Colonic mucosa (tissue), 4 donors: ENCODE data around the gene CHST10. TPM values are rescaled to one million over a fixed set of nuclear protein-coding genes. Genes with fewer than 3 reads are reported as not detected.

Experiments used
- DNase-seq: peaks from one replicate; pipeline ENCODE4 v3.0.0-alpha.2; 2020
- H3K27ac ChIP-seq: fragments of 200-600 bp; one replicate; pipeline ENCODE4 v1.8.0; 2021
- H3K27me3 ChIP-seq: fragments of 200-600 bp; one replicate; pipeline ENCODE4 v1.8.0; 2021
- H3K36me3 ChIP-seq: fragments of 200-600 bp; one replicate; pipeline ENCODE4 v1.8.0; 2021
- H3K4me1 ChIP-seq: fragments of 200-600 bp; one replicate; pipeline ENCODE4 v1.8.0; 2021; ENCODE audit warnings: mild to moderate bottlenecking
- H3K4me3 ChIP-seq: fragments of 200-600 bp; one replicate; pipeline ENCODE4 v1.8.0; 2021
- H3K9ac ChIP-seq, 2 donors: one replicate each; pipeline ENCODE4 v1.7.0; 2013; ENCODE audit warnings: control low read depth in 2 of 2, low read depth in 2 of 2, low read length in 2 of 2
- H3K9me3 ChIP-seq: fragments of 200-600 bp; one replicate; pipeline ENCODE4 v1.8.0; 2021
- CTCF ChIP-seq: fragments of 200-600 bp; IDR thresholded peaks from one replicate; pipeline ENCODE4 v1.8.0; 2022; ENCODE audit warnings: antibody characterized with exemption, mild to moderate bottlenecking
- intact Hi-C: fragments of 100-400 bp; cut with DNase I; formaldehyde crosslinking; loops from one replicate; pipeline ENCODE4 v1.14.1; 2022
- total RNA-seq, 2 donors: library from RNA; stranded (reverse); fragmentation: NEBNext Ultra II Directional in 1 of 2; extraction: Animal tissue kit (Norgen Biotek cat#: 25700) in 1 of 2; gene quantifications; one replicate each; pipeline ENCODE4 v1.2.1, GENCODE V29; 2021
- donor health status: healthy.
- donor health status: DM: no; HTN: no; CAD: no.
- donor health status: DM: no; HTN: no; CAD: no.

The CHST10 gene
- total RNA-seq, 2 donors from 2014 or later, result 0.44 to 1.6 TPM

- DNase-seq, result no peak
- Histone ChIP-seq H3K27me3 (no peaks in the 10 kb centered on the region), H3K9me3 (no peaks in the 10 kb centered on the region), H3K9ac (no peak overlapping the region), H3K36me3 (no peaks in the 10 kb centered on the region), H3K27ac (no peak overlapping the region), H3K4me1 (no peaks in the 10 kb centered on the region), H3K4me3 (no peak overlapping the region)
- no peak for TF ChIP-seq CTCF
- intact Hi-C loops, result no loop called here
Measured at GRCh38 chr2:100446696-100447095, 29.2 kb upstream of the CHST10 start.

- Histone ChIP-seq H3K36me3 (no peaks in the 10 kb centered on the region), H3K9ac (no peak overlapping the region), H3K4me3 (no peak overlapping the region), H3K27me3 (no peaks in the 10 kb centered on the region), H3K27ac (no peak overlapping the region), H3K9me3 (no peaks in the 10 kb centered on the region), H3K4me1 (no peaks in the 10 kb centered on the region)
- intact Hi-C loops, result no loop called here
- no peak for TF ChIP-seq CTCF
- no peak for DNase-seq
Measured at GRCh38 chr2:100437751-100438150, 20.3 kb upstream of the CHST10 start.

- intact Hi-C loops, result no loop called here
- H3K9me3 ChIP-seq, result no peaks in the 10 kb centered on the region
Measured at GRCh38 chr2:100429726-100430125, 12.3 kb upstream of the CHST10 start.

GRCh38 chr2:100427627-100428258 lies 10.3 kb upstream of the CHST10 start:
- intact Hi-C loops, result no loop called here
- no peak overlapping the region for H3K4me3 ChIP-seq
- peak; percentile 37 for TF ChIP-seq CTCF
- H3K27me3 ChIP-seq, result no peaks in the 10 kb centered on the region
- no peak overlapping the region for H3K27ac ChIP-seq
- H3K4me1 ChIP-seq, result no peaks in the 10 kb centered on the region
- no peaks in the 10 kb centered on the region for H3K36me3 ChIP-seq
- no peak overlapping the region for H3K9ac ChIP-seq
- no peaks in the 10 kb centered on the region for H3K9me3 ChIP-seq
- DNase-seq, result peak; percentile 55

More at GRCh38 chr2:100429726-100430125, 12.3 kb upstream of the CHST10 start:
- H3K9ac ChIP-seq, result no peak overlapping the region
- no peak overlapping the region for H3K4me3 ChIP-seq
- TF ChIP-seq CTCF, result no peak
- no peak for DNase-seq
- no peaks in the 10 kb centered on the region for H3K36me3 ChIP-seq
- H3K27me3 ChIP-seq, result no peaks in the 10 kb centered on the region
- no peaks in the 10 kb centered on the region for H3K4me1 ChIP-seq
- no peak overlapping the region for H3K27ac ChIP-seq

GRCh38 chr2:100427111-100427510 lies 9.6 kb upstream of the CHST10 start:
- Histone ChIP-seq H3K27ac (no peak overlapping the region), H3K36me3 (no peaks in the 10 kb centered on the region), H3K4me3 (no peak overlapping the region), H3K9ac (no peak overlapping the region), H3K9me3 (no peaks in the 10 kb centered on the region), H3K4me1 (no peaks in the 10 kb centered on the region), H3K27me3 (no peaks in the 10 kb centered on the region)
- no peak for TF ChIP-seq CTCF
- intact Hi-C loops, result no loop called here
- no peak for DNase-seq
